OCI-LY1 (cell line): ENCODE measurements around the gene CSMD2.

Experiments
- H2AFZ ChIP-seq: fragments of 200-600 bp; sonication (generic), shearing (Covaris generic); 2 replicates; pipeline ENCODE4 v1.6.0; 2014; ENCODE audit warnings: antibody characterized with exemption, mild to moderate bottlenecking, low read length
- H3F3A ChIP-seq: fragments of 200-600 bp; sonication (generic), shearing (Covaris generic); 2 replicates; pipeline ENCODE4 v1.6.0; 2014; ENCODE audit warnings: mild to moderate bottlenecking, antibody characterized with exemption, low read length, moderate library complexity; ENCODE audit not compliant: insufficient read depth
- H3K27ac ChIP-seq: fragments of 200-600 bp; sonication (generic); 2 replicates; pipeline ENCODE4 v1.5.1; 2014; ENCODE audit warnings: low read length, mixed run types, mild to moderate bottlenecking, low read depth; ENCODE audit not compliant: poor library complexity, severe bottlenecking
- H3K27me3 ChIP-seq: fragments of 200-600 bp; sonication (generic); 2 replicates; pipeline ENCODE4 v1.6.0; 2014; ENCODE audit warnings: antibody characterized with exemption, mild to moderate bottlenecking, low read length, moderate library complexity; ENCODE audit not compliant: insufficient read depth
- H3K36me3 ChIP-seq: fragments of 200-600 bp; sonication (generic); 2 replicates; pipeline ENCODE4 v1.6.1; 2014; ENCODE audit warnings: mild to moderate bottlenecking, antibody characterized with exemption, low read length, moderate library complexity, mixed read lengths; ENCODE audit not compliant: insufficient read depth
- H3K4me1 ChIP-seq: fragments of 200-600 bp; sonication (generic); 2 replicates; pipeline ENCODE4 v1.5.1; 2014; ENCODE audit warnings: mild to moderate bottlenecking, low read length, moderate library complexity; ENCODE audit not compliant: insufficient read depth, severe bottlenecking
- H3K4me2 ChIP-seq: fragments of 200-600 bp; sonication (generic), shearing (Covaris generic); 2 replicates; pipeline ENCODE4 v1.6.1; 2014; ENCODE audit warnings: low read length
- H3K4me3 ChIP-seq: fragments of 200-600 bp; sonication (generic); 2 replicates; pipeline ENCODE4 v1.5.1; 2014; ENCODE audit warnings: low read length, low read depth, mild to moderate bottlenecking, mixed read lengths; ENCODE audit not compliant: poor library complexity, severe bottlenecking
- H3K79me2 ChIP-seq: fragments of 200-600 bp; shearing (Covaris generic); 2 replicates; pipeline ENCODE4 v1.6.1; 2016; ENCODE audit warnings: mixed run types, low read length, mixed read lengths; ENCODE audit not compliant: insufficient read depth
- H3K9ac ChIP-seq: fragments of 200-600 bp; sonication (generic), shearing (Covaris generic); 2 replicates; pipeline ENCODE4 v1.6.1; 2014; ENCODE audit warnings: mild to moderate bottlenecking, low read length, mixed read lengths
- H3K9me2 ChIP-seq: fragments of 200-600 bp; sonication (generic), shearing (Covaris generic); 2 replicates; pipeline ENCODE4 v1.6.1; 2014; ENCODE audit warnings: low read depth, mild to moderate bottlenecking, low read length, mixed read lengths
- H3K9me3 ChIP-seq: fragments of 200-600 bp; shearing (Covaris generic); 2 replicates; pipeline ENCODE4 v1.6.1; 2014; ENCODE audit warnings: low read length, mixed read lengths
- H4K20me1 ChIP-seq: fragments of 200-600 bp; sonication (generic), shearing (Covaris generic); 2 replicates; pipeline ENCODE4 v1.6.0; 2016; ENCODE audit warnings: mild to moderate bottlenecking, low read length; ENCODE audit not compliant: insufficient read depth
- EZH2 ChIP-seq: fragments of 200-600 bp; sonication (generic), shearing (Covaris generic); IDR thresholded peaks from 2 replicates; pipeline ENCODE4 v1.8.0; 2017; ENCODE audit warnings: borderline replicate concordance, mixed run types, mild to moderate bottlenecking, antibody characterized with exemption, low read length, moderate library complexity, mixed read lengths
- TF ChIP-seq, protein P1 (sequence below): fragments of 200-600 bp; sonication (generic), shearing (Covaris generic); IDR thresholded peaks from 2 replicates; pipeline ENCODE4 v1.5.1; 2017; ENCODE audit warnings: mild to moderate bottlenecking, antibody characterized with exemption, low read length, moderate library complexity, mixed read lengths

CSMD2 gene

DNA sequence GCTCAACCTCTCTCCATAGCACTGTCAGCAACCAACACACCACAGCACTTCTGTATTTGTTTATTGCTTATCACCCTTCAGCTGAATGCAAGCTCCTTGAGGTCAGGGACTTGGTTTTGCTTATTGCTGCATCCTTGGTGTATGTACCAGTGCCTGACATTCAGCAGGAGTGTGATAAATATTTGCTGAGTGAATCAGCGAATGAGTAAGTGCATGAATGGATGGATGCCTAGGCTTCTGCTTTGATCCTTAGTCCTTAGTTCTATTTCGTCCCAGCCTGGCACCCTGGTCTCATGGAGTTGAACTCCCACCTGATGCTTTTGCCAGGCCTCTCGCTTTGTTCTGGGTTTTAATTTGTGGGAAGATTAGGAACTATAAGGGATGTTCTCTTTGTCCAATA lies 604.4 kb downstream of the CSMD2 start:
- no peak overlapping the region for H3K4me2 ChIP-seq
- no peak overlapping the region for H3K27ac ChIP-seq
- no peaks in the 10 kb centered on the region for H4K20me1 ChIP-seq
- no peaks in the 10 kb centered on the region for H3K36me3 ChIP-seq
- H3K9me3 ChIP-seq = no peaks in the 10 kb centered on the region
- H3K79me2 ChIP-seq = no peaks in the 10 kb centered on the region
- no peaks in the 10 kb centered on the region for H3K27me3 ChIP-seq
- no peak overlapping the region for H2AFZ ChIP-seq
- H3K4me1 ChIP-seq = no peaks in the 10 kb centered on the region
- H3K9ac ChIP-seq = no peak overlapping the region
- H3K9me2 ChIP-seq = no peaks in the 10 kb centered on the region
- no peak overlapping the region for H3K4me3 ChIP-seq
- no peak for TF ChIP-seq EZH2
- TF ChIP-seq, protein P1, sequence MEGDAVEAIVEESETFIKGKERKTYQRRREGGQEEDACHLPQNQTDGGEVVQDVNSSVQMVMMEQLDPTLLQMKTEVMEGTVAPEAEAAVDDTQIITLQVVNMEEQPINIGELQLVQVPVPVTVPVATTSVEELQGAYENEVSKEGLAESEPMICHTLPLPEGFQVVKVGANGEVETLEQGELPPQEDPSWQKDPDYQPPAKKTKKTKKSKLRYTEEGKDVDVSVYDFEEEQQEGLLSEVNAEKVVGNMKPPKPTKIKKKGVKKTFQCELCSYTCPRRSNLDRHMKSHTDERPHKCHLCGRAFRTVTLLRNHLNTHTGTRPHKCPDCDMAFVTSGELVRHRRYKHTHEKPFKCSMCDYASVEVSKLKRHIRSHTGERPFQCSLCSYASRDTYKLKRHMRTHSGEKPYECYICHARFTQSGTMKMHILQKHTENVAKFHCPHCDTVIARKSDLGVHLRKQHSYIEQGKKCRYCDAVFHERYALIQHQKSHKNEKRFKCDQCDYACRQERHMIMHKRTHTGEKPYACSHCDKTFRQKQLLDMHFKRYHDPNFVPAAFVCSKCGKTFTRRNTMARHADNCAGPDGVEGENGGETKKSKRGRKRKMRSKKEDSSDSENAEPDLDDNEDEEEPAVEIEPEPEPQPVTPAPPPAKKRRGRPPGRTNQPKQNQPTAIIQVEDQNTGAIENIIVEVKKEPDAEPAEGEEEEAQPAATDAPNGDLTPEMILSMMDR = no peak
- H3F3A ChIP-seq = no peaks in the 10 kb centered on the region

DNA sequence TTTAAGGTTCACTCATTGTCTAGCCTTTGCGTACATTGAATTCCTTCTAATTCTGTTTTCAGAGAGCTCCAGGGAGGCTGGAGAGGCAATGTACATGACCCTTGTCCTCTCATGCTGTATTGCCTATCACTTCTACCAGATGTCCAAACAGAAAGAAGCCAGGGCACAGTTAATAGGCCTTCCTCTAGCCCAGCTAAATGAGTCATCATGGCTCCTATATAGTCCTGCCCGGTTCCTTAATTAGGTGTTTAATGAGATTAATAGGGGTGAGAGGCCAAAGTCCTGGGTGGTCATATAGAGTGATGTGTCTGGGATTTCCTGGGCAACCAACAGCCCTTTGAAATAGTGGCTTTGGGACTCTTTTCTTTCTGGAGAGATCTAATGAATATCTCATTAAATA lies 616.3 kb downstream of the CSMD2 start:
- H3K9me3 ChIP-seq = no peaks in the 10 kb centered on the region
- H3K9me2 ChIP-seq = no peaks in the 10 kb centered on the region
- H3F3A ChIP-seq = no peaks in the 10 kb centered on the region
- no peak overlapping the region for H2AFZ ChIP-seq
- H3K4me2 ChIP-seq = no peak overlapping the region
- H3K27ac ChIP-seq = no peak overlapping the region
- H4K20me1 ChIP-seq = no peaks in the 10 kb centered on the region
- H3K27me3 ChIP-seq = no peaks in the 10 kb centered on the region
- H3K4me1 ChIP-seq = no peaks in the 10 kb centered on the region
- H3K36me3 ChIP-seq = no peaks in the 10 kb centered on the region
- no peak overlapping the region for H3K9ac ChIP-seq
- TF ChIP-seq, protein P1 = no peak
- no peak for TF ChIP-seq EZH2
- H3K4me3 ChIP-seq = no peak overlapping the region
- no peaks in the 10 kb centered on the region for H3K79me2 ChIP-seq

DNA sequence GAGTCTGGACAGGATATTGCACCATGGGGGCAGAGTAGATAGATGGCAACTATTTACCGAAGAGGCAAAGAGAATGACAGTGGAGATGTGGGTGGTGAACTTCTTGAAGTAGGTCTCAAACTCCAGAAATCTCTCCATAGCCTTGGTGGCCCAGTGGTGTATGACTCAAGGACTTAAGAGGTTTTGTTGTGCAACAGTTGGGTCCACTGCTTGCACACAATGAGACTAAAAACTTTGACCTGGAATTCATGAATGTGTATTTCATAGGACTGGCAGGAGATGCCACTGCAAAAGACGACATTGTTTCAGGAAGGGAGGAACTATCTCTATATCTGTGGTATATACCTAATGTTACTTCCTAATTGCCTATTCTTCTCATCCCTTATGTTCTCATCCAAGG lies 616.7 kb downstream of the CSMD2 start:
- Histone ChIP-seq H3K79me2 (no peaks in the 10 kb centered on the region), H3K4me3 (no peak overlapping the region), H3K9me2 (no peaks in the 10 kb centered on the region), H2AFZ (no peak overlapping the region), H4K20me1 (no peaks in the 10 kb centered on the region), H3K9ac (no peak overlapping the region), H3K4me1 (no peaks in the 10 kb centered on the region), H3K9me3 (no peaks in the 10 kb centered on the region), H3K4me2 (no peak overlapping the region), H3F3A (no peaks in the 10 kb centered on the region), H3K27ac (no peak overlapping the region), H3K36me3 (no peaks in the 10 kb centered on the region), H3K27me3 (no peaks in the 10 kb centered on the region)
- TF ChIP-seq, protein P1 = no peak
- no peak for TF ChIP-seq EZH2
